Chondrocyte (in vitro differentiated cells): Measurements from ENCODE around the gene RUNX2. TPM values are rescaled to one million over a fixed set of nuclear protein-coding genes. Genes with fewer than 3 reads are reported as not detected.
A peak's percentile ranks its signal among the peaks of the same experiment; 100 is the strongest.
"Not testable (repeated sequence)": the region's sequence is repeated elsewhere in the genome, so short reads cannot be mapped to it uniquely, and the experiment has no call there.

Experiments used
- DNase-seq: peaks from one replicate; pipeline ENCODE4 v3.0.0; 2021; ENCODE audit warnings: mixed read lengths, low spot score
- H3K27ac Mint-ChIP-seq: one replicate; pipeline ENCODE4 v1.8.0; 2021; ENCODE audit warnings: mild to moderate bottlenecking, moderate library complexity, mixed read lengths; ENCODE audit not compliant: unreplicated experiment
- H3K27me3 Mint-ChIP-seq: 2 replicates; pipeline ENCODE4 v1.8.0; 2021; ENCODE audit warnings: low read depth, mixed read lengths
- H3K36me3 Mint-ChIP-seq: 2 replicates; pipeline ENCODE4 v1.8.0; 2021; ENCODE audit warnings: low read depth, mixed read lengths
- H3K4me1 Mint-ChIP-seq: 2 replicates; pipeline ENCODE4 v1.8.0; 2021; ENCODE audit warnings: low read depth, mild to moderate bottlenecking, mixed read lengths
- H3K4me3 Mint-ChIP-seq: one replicate; pipeline ENCODE4 v1.8.0; 2021; ENCODE audit warnings: mild to moderate bottlenecking, moderate library complexity, mixed read lengths; ENCODE audit not compliant: unreplicated experiment
- H3K9me3 Mint-ChIP-seq: 2 replicates; pipeline ENCODE4 v1.8.0; 2021; ENCODE audit warnings: low read depth, mixed read lengths
- CTCF ChIP-seq: fragments of 200-600 bp; sonication (generic); IDR thresholded peaks from 2 replicates; pipeline ENCODE4 v1.5.0; 2021; ENCODE audit warnings: antibody characterized with exemption, mild to moderate bottlenecking, moderate library complexity
- total RNA-seq: library from RNA; stranded (reverse); gene quantifications from 3 replicates; pipeline ENCODE4 v1.2.1, GENCODE V29; 2021

RUNX2 gene
- total RNA-seq, 1 donor from 2014 or later: 12.2 TPM

GRCh38 chr6:45556828-45557227, 228.7 kb downstream of the RUNX2 start:
- peak overlapping the region; percentile 55 for H3K4me3 Mint-ChIP-seq

DNA sequence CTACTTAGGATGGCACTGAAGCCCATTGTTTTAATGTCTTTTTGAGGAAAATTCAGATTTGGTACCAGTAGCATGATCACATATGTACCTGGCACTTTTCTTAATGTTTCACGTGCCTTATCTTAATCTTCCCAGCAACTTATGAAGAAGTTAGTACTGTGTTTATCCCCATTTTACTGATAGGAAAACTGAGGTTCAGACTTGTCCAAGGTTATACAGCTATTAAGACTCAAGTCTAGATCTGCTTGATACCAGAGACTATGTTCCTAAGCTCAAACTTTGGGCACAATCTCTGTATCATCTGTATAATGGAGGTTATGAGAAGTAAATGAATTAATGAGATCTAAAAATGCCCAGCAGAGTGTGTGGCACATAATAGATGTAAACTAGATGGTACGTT, 229.3 kb downstream of the RUNX2 start:
- Mint-ChIP-seq H3K9me3 (peaks cover 2% of the 10 kb centered on the region), H3K27ac (no peak overlapping the region), H3K4me3 (no peak overlapping the region), H3K4me1 (peaks cover 52% of the 10 kb centered on the region), H3K27me3 (no peaks in the 10 kb centered on the region), H3K36me3 (no peaks in the 10 kb centered on the region)
- no peak for DNase-seq
- TF ChIP-seq CTCF: no peak

More at GRCh38 chr6:45556828-45557227, 228.7 kb downstream of the RUNX2 start:
- TF ChIP-seq CTCF: no peak
- no peaks in the 10 kb centered on the region for H3K27me3 Mint-ChIP-seq
- H3K27ac Mint-ChIP-seq: peak overlapping the region; percentile 36
- no peak for DNase-seq
- H3K4me1 Mint-ChIP-seq: peaks cover 52% of the 10 kb centered on the region
- peaks cover 2% of the 10 kb centered on the region for H3K9me3 Mint-ChIP-seq
- no peaks in the 10 kb centered on the region for H3K36me3 Mint-ChIP-seq

- no peak for DNase-seq
- H3K36me3 Mint-ChIP-seq: no peaks in the 10 kb centered on the region
- H3K4me1 Mint-ChIP-seq: peaks cover 64% of the 10 kb centered on the region
- H3K27ac Mint-ChIP-seq: peak overlapping the region; percentile 8
- TF ChIP-seq CTCF: no peak
- H3K27me3 Mint-ChIP-seq: no peaks in the 10 kb centered on the region
- H3K4me3 Mint-ChIP-seq: no peak overlapping the region
- peaks cover 2% of the 10 kb centered on the region for H3K9me3 Mint-ChIP-seq
Measured at GRCh38 chr6:45558858-45559257, 230.7 kb downstream of the RUNX2 start.

- DNase-seq, H3K27me3 Mint-ChIP-seq, H3K4me3 Mint-ChIP-seq, H3K36me3 Mint-ChIP-seq, H3K27ac Mint-ChIP-seq, H3K9me3 Mint-ChIP-seq: not testable (repeated sequence)
- peaks cover 59% of the 10 kb centered on the region for H3K4me1 Mint-ChIP-seq
Measured at GRCh38 chr6:45560321-45560820, 232.2 kb downstream of the RUNX2 start.

- H3K4me3 Mint-ChIP-seq: no peak overlapping the region
- peaks cover 52% of the 10 kb centered on the region for H3K4me1 Mint-ChIP-seq
- H3K27ac Mint-ChIP-seq: no peak overlapping the region
- TF ChIP-seq CTCF: no peak
- no peak for DNase-seq
- H3K27me3 Mint-ChIP-seq: no peaks in the 10 kb centered on the region
- H3K9me3 Mint-ChIP-seq: peaks cover 2% of the 10 kb centered on the region
- H3K36me3 Mint-ChIP-seq: no peaks in the 10 kb centered on the region
Measured at GRCh38 chr6:45562171-45562570, 234.0 kb downstream of the RUNX2 start.

DNA sequence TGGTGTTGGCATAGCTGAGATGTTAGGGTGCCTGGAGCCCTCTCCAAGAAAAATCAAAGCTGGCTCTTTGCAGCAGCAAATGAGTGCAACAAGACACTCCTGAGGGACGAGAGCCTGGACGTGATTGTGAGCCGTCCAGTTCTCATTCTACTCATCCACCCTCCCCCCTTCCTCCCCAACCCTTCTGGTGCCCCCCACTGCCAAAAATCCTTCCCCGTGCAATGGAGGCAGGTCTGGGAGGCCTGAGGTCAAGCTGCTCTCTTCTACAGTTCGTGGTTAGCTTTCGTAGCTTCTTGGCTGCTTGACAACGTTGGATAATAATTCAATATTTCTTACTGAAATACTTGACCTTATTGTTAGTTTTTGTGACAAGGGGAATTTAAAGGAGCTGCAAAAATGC, 234.9 kb downstream of the RUNX2 start:
- Mint-ChIP-seq H3K9me3 (peaks cover 2% of the 10 kb centered on the region), H3K27me3 (no peaks in the 10 kb centered on the region), H3K4me3 (no peak overlapping the region), H3K36me3 (no peaks in the 10 kb centered on the region), H3K27ac (no peak overlapping the region), H3K4me1 (peaks cover 51% of the 10 kb centered on the region)
- no peak for DNase-seq
- no peak for TF ChIP-seq CTCF
